Measurements from ENCODE around the gene SYNDIG1.

The SYNDIG1 gene

GRCh38 chr20:24583169-24583792 is 113.9 kb downstream of the SYNDIG1 start:
- in situ Hi-C loops (cut with MboI; ENCODE audit: low sequenced_read_pairs): no loop called here
- Histone ChIP-seq H3K36me3 (replicated peaks) (no peaks in the 10 kb centered on the region), H3K27me3 (ENCODE audit: low read depth) (no peaks in the 10 kb centered on the region), H3K9me3 (no peaks in the 10 kb centered on the region), H3K4me1 (no peaks in the 10 kb centered on the region), H3K4me3 (no peak overlapping the region)
- DNase-seq (ENCODE audit: low spot score in 2 of 2): no peak

DNA sequence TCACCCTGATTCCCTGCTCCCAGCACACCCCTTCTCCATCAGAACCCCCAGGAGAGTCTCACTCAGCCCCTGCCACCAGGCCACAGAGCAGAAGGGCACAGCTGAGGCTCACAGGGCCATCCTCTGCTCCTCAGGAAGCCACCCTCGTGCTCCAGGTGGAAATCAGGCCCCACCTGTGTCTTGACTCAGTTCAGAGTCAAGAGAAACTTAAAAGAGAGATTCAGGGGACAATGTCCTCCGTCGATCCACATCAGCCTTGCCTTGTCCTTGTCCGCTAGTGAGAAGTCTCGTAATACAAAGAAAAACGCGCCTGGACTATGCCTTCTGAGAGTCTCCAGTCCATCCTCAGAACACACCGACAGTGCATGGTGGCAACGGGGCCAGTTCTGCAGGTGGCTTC is 114.6 kb downstream of the SYNDIG1 start:
- H3K4me3 ChIP-seq: no peak overlapping the region
- DNase-seq (ENCODE audit: low spot score in 2 of 2): no peak
- no peaks in the 10 kb centered on the region for H3K27me3 ChIP-seq (ENCODE audit: low read depth)
- H3K9me3 ChIP-seq: no peaks in the 10 kb centered on the region
- no peaks in the 10 kb centered on the region for H3K36me3 ChIP-seq (replicated peaks)
- in situ Hi-C loops (cut with MboI; ENCODE audit: low sequenced_read_pairs): no loop called here
- no peaks in the 10 kb centered on the region for H3K4me1 ChIP-seq

DNA sequence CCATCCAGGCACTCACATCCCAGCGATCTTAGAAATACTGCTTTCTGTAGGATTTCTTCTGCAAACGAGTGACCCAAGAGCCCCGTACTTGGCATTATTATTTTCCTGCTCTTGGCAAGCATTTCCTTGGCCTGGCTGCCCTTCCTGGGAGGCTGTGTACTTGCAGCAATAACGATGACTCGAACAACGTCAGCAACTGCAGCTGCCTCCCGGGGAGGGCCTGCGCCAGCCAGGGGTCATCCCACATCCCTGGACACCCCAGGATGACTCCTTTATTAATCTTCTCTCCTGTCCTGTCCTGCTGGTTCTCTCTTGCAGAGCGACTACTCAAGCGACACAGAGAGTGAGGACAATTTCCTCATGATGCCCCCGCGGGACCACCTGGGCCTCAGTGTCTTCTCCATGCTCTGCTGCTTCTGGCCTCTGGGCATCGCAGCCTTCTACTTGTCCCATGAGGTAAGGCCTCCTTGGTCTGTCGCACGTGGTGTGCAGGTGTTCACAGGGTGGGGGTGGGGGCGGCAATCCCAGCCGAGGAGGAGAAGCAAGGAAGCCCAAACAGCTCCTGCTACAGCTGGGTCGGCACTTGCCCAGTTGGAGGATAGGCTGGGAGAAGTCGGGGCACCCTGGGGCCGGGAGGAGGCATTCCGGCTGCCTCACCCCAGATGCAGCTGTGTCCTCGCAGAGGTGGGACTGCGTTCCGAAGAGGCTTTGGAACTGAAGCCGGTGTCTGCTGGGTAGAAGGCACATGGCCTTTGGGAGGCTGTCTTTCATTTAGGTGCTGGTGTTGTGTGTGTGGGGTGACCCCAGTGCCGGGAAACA is 115.3 kb downstream of the SYNDIG1 start:
- Histone ChIP-seq H3K27me3 (ENCODE audit: low read depth) (no peaks in the 10 kb centered on the region), H3K9me3 (no peaks in the 10 kb centered on the region), H3K36me3 (replicated peaks) (no peaks in the 10 kb centered on the region), H3K4me3 (no peak overlapping the region), H3K4me1 (no peaks in the 10 kb centered on the region)
- no peak for DNase-seq (ENCODE audit: low spot score in 2 of 2)
- in situ Hi-C loops (cut with MboI; ENCODE audit: low sequenced_read_pairs): no loop called here

- Histone ChIP-seq H3K36me3 (replicated peaks) (no peaks in the 10 kb centered on the region), H3K4me3 (no peak overlapping the region), H3K27me3 (ENCODE audit: low read depth) (no peaks in the 10 kb centered on the region), H3K4me1 (no peaks in the 10 kb centered on the region), H3K9me3 (no peaks in the 10 kb centered on the region)
- in situ Hi-C loops (cut with MboI; ENCODE audit: low sequenced_read_pairs): no loop called here
- DNase-seq (ENCODE audit: low spot score in 2 of 2): no peak
These were observed 116.5 kb downstream of the SYNDIG1 start for GRCh38 chr20:24585796-24586522.

DNA sequence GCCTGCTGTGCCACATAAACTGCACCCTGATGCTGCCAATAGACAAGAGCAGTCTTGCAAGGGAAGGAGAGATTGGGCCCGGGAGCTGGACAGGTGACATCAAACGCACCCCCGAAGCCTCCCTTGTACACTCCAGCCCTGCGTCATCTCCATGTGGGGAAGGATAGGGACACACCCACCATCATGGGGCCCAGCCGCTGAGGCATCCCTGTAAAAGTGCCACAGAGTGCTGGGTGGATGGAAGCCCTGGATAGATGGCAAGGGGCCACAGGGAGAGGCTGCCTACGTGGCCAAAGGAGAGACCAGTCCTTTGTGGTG is 117.1 kb downstream of the SYNDIG1 start:
- Histone ChIP-seq H3K36me3 (replicated peaks) (no peaks in the 10 kb centered on the region), H3K9me3 (no peaks in the 10 kb centered on the region), H3K27me3 (ENCODE audit: low read depth) (no peaks in the 10 kb centered on the region), H3K4me3 (no peak overlapping the region), H3K4me1 (no peaks in the 10 kb centered on the region)
- in situ Hi-C loops (cut with MboI; ENCODE audit: low sequenced_read_pairs): no loop called here
- no peak for DNase-seq (ENCODE audit: low spot score in 2 of 2)

GRCh38 chr20:24587384-24588046 is 118.1 kb downstream of the SYNDIG1 start:
- H3K9me3 ChIP-seq: no peaks in the 10 kb centered on the region
- DNase-seq (ENCODE audit: low spot score in 2 of 2): no peak
- no peaks in the 10 kb centered on the region for H3K4me1 ChIP-seq
- H3K27me3 ChIP-seq (ENCODE audit: low read depth): no peaks in the 10 kb centered on the region
- H3K36me3 ChIP-seq (replicated peaks): no peaks in the 10 kb centered on the region
- H3K4me3 ChIP-seq: no peak overlapping the region
- in situ Hi-C loops (cut with MboI; ENCODE audit: low sequenced_read_pairs): no loop called here

DNA sequence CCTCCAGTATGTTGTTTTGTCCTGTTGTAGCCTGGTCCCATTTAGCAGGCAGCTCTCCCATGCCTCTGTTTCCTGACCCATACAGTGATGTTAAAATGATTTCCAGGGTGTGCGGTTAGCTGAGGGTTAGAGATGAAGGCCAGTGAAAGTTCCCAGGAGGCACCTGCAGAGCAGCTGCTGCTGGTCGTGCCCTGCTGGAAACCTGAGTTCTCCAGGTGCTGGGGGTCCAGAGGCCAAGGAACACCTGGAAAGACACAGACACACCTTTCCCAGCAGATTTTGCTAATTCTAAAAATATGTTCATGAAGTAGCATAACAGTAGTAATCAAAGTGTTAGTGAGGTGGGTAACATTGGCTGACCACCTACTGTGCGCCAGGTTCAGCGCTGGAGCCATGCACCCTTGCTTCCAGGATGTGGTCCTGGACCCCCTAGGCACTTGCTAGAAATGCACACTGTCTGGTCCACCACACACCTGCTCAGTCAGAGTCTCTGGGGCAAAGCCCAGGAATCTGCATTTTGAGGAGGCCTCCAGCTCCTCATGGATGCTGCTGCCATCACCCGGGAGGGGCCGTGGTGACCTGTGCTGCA is 118.7 kb downstream of the SYNDIG1 start:
- Histone ChIP-seq H3K36me3 (replicated peaks) (no peaks in the 10 kb centered on the region), H3K4me1 (no peaks in the 10 kb centered on the region), H3K27me3 (ENCODE audit: low read depth) (no peaks in the 10 kb centered on the region), H3K9me3 (no peaks in the 10 kb centered on the region), H3K4me3 (no peak overlapping the region)
- in situ Hi-C loops (cut with MboI; ENCODE audit: low sequenced_read_pairs): no loop called here
- no peak for DNase-seq (ENCODE audit: low spot score in 2 of 2)

DNA sequence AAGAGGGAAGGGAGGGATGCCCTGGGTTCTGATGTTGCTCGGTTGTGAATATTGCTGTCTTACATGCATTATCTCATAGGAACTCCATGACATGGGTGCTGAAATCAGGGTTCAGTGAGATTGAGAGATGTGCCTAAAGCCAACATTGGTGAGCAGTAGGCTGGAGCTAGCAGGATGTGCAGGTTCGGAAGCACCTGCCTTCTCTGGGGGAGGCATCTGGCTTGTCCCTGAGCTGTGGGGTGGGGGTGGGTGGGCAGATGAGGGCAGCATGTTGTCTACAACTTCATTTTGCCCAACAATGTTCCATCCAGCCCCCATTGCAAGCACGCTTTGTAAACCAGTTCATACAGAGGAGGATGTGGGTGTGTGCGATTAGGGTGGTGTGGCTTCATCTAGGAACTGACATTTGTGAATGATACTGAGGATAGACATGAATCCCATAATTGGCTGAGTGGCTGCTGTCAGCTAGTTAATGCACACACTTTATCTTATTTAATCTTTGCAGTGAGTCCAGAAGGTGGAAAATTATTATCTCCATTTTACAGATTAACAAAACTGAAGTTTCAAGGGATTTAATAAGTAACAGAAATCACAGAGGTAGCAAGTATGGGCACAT is 119.4 kb downstream of the SYNDIG1 start:
- H3K27me3 ChIP-seq (ENCODE audit: low read depth): no peaks in the 10 kb centered on the region
- DNase-seq (ENCODE audit: low spot score in 2 of 2): no peak
- in situ Hi-C loops (cut with MboI; ENCODE audit: low sequenced_read_pairs): no loop called here
- no peak overlapping the region for H3K4me3 ChIP-seq
- no peaks in the 10 kb centered on the region for H3K36me3 ChIP-seq (replicated peaks)
- H3K4me1 ChIP-seq: no peaks in the 10 kb centered on the region
- no peaks in the 10 kb centered on the region for H3K9me3 ChIP-seq

DNA sequence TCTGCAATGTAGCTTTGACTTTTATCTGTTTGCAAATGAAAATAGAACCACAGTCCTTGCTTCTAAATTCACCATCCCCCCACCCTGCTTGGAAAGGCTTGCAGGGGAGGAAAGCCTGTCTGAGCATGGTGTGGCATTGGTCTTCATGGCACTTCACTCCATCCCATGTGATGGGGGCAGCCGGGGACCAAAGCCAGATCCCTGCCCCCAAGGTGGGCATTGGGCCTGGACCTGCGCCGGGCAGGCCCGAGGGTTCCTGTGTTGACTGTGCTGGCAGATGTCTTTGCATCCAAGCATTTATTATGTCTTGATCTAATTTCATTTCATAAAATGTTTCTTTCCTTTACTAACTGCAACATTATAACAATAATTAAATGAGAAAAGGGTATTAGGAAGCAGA is 120.0 kb downstream of the SYNDIG1 start:
- H3K4me1 ChIP-seq: no peaks in the 10 kb centered on the region
- no peaks in the 10 kb centered on the region for H3K9me3 ChIP-seq
- DNase-seq (ENCODE audit: low spot score in 2 of 2): no peak
- no peaks in the 10 kb centered on the region for H3K27me3 ChIP-seq (ENCODE audit: low read depth)
- H3K4me3 ChIP-seq: no peak overlapping the region
- in situ Hi-C loops (cut with MboI; ENCODE audit: low sequenced_read_pairs): no loop called here
- no peaks in the 10 kb centered on the region for H3K36me3 ChIP-seq (replicated peaks)

DNA sequence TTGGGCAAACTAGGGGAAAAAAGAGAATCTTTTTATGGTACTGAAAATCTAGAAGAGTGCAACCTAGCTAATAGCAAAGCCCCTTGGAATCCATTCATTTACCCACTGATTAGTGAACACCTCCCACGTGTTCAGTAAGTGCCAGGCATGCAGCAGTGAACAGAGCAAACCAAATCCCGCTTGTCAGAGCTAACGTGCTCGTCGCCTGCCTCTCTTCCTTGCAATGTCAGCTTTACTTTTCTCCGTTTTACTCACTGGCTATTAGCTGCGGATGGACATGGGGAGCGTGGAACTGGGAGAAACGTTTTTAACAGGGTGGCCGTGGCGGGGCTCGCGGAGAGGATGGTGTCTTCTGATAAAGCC is 120.4 kb downstream of the SYNDIG1 start:
- in situ Hi-C loops (cut with MboI; ENCODE audit: low sequenced_read_pairs): no loop called here
- Histone ChIP-seq H3K4me1 (no peaks in the 10 kb centered on the region), H3K36me3 (replicated peaks) (no peaks in the 10 kb centered on the region), H3K9me3 (no peaks in the 10 kb centered on the region), H3K4me3 (no peak overlapping the region), H3K27me3 (ENCODE audit: low read depth) (no peaks in the 10 kb centered on the region)
- DNase-seq (ENCODE audit: low spot score in 2 of 2): no peak

DNA sequence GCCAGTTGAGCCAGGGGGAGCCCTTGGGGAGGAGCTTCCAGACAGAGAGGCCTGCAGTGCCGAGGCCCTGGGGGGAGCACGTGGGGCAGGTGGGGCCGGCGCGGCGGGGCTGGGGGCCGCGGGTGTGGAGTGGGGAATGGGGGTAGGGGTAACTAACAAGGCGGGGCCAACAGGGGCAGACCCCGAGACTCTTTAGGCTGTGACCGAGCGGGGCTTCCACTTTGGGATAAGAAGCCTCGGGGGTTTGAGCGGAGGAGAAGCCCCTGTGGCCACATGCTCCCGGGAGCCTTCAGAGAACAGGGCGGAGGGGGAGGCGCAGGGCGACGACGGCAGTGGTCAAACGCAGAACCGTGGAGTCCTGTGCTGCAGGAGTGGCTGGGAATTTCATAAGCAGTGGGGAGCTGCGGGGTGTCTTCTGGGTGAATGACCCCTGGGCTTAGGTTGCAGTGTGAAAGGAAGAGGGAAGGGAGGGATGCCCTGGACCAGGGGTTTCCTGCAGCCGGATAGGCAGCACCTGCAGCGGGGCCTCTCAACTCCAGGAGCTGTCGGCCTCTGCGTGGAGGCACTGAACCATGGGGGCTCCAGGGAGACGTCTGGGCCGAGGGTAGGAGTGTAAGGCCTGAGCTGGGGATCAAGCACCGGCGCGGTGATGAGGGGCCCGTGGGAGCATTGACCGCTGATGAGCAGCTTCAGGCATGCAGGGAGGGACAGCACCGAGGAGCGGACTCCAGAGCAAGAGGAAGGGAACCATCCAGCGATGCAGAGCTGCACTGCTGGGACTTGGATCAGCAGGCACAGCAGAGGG is 121.0 kb downstream of the SYNDIG1 start:
- no peaks in the 10 kb centered on the region for H3K9me3 ChIP-seq
- no peaks in the 10 kb centered on the region for H3K36me3 ChIP-seq (replicated peaks)
- H3K27me3 ChIP-seq (ENCODE audit: low read depth): no peaks in the 10 kb centered on the region
- DNase-seq (ENCODE audit: low spot score in 2 of 2): no peak
- no peaks in the 10 kb centered on the region for H3K4me1 ChIP-seq
- H3K4me3 ChIP-seq: no peak overlapping the region
- in situ Hi-C loops (cut with MboI; ENCODE audit: low sequenced_read_pairs): no loop called here

DNA sequence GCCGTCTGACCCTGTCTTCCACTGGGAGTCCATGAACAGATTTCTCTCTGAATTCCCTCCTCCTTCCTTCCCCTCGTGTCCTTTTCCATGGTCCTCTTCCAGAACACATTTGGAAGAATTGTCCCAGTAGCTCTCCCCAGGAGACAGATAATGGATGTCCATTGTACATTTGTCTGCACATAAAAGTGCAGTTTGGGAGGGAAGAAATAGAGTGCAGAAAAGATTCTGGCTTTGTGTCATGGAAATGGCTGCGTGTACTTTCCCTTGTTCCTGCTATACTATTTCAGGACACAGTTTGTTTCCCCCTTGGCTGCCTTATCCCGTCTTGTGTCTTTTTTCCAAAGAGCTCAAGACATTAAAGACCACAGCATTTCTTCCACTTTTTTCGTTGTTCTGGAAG is 127.6 kb downstream of the SYNDIG1 start:
- H3K9me3 ChIP-seq: no peaks in the 10 kb centered on the region; the same call in 1 of the 2 replicates
- H3K4me3 ChIP-seq: no peak overlapping the region
- in situ Hi-C loops (cut with MboI; ENCODE audit: low sequenced_read_pairs): no loop called here
- no peak for DNase-seq (ENCODE audit: low spot score in 2 of 2)
- no peaks in the 10 kb centered on the region for H3K36me3 ChIP-seq (replicated peaks)
- no peaks in the 10 kb centered on the region for H3K27me3 ChIP-seq (ENCODE audit: low read depth)
- H3K4me1 ChIP-seq: no peaks in the 10 kb centered on the region

GRCh38 chr20:24598346-24598745 is 128.9 kb downstream of the SYNDIG1 start:
- no peaks in the 10 kb centered on the region; the same call in 1 of the 2 replicates for H3K9me3 ChIP-seq
- H3K4me3 ChIP-seq: no peak overlapping the region
- H3K27me3 ChIP-seq (ENCODE audit: low read depth): no peaks in the 10 kb centered on the region
- in situ Hi-C loops (cut with MboI; ENCODE audit: low sequenced_read_pairs): no loop called here
- H3K36me3 ChIP-seq (replicated peaks): no peaks in the 10 kb centered on the region
- DNase-seq (ENCODE audit: low spot score in 2 of 2): no peak
- no peaks in the 10 kb centered on the region for H3K4me1 ChIP-seq
